Psoas muscle (tissue), 8 donors: ENCODE results near the gene RAD21L1. TPM values are rescaled to one million over a fixed set of nuclear protein-coding genes. Genes with fewer than 3 reads are reported as not detected.

Experiments
- ATAC-seq, 4 donors: fragments of 200-7000 bp; cut with Tn5 transposase; one replicate each; pipeline ENCODE4 v1.9.1; 2020; ENCODE audit warnings: moderate library complexity in 3 of 4, mild to moderate bottlenecking in 2 of 4
- DNase-seq, 2 donors: peaks; one replicate each; pipeline ENCODE4 v3.0.0-alpha.2; 2020
- H3K27ac ChIP-seq: fragments of 200-600 bp; one replicate; pipeline ENCODE4 v1.8.0; 2022
- H3K27me3 ChIP-seq, 3 donors: fragments of 200-600 bp in 1 of 3; one replicate each; pipeline versions ENCODE4 v1.6.1 to v1.8.0; 2013 to 2022; ENCODE audit warnings: low read length in 2 of 3, mild to moderate bottlenecking in 2 of 3, moderate library complexity in 1 of 3; ENCODE audit not compliant: insufficient read depth in 3 of 3
- H3K36me3 ChIP-seq, 2 donors: fragments of 200-600 bp in 1 of 2; one replicate each; pipeline versions ENCODE4 v1.6.1 to v1.8.0; 2013 to 2022; ENCODE audit warnings: low read depth in 1 of 2, mild to moderate bottlenecking in 1 of 2, moderate library complexity in 1 of 2; ENCODE audit not compliant: insufficient read depth in 1 of 2
- H3K4me1 ChIP-seq: fragments of 200-600 bp; one replicate; pipeline ENCODE4 v1.8.0; 2022
- H3K4me3 ChIP-seq: fragments of 200-600 bp; one replicate; pipeline ENCODE4 v1.8.0; 2022; ENCODE audit warnings: mild to moderate bottlenecking
- H3K9me3 ChIP-seq: fragments of 200-600 bp; one replicate; pipeline ENCODE4 v1.8.0; 2022
- CTCF ChIP-seq: fragments of 200-600 bp; IDR thresholded peaks from one replicate; pipeline ENCODE4 v1.8.0; 2022; ENCODE audit warnings: antibody characterized with exemption
- WGBS, 3 donors: extraction: QIAGEN DNeasy Blood & Tissue Kit; methylation state at CpG; one replicate each; pipeline versions ENCODE4 v1.1.6 to v1.1.7; 2013; 5-methylcytosine and 5-hydroxymethylcytosine counted together
- intact Hi-C, 2 donors: fragments of 100-400 bp; cut with DNase I; formaldehyde crosslinking; loops; one replicate each; pipeline versions ENCODE4 v1.11.0 to v1.14.2; 2022
- polyA plus RNA-seq, 3 donors: library from polyadenylated mRNA; stranded (reverse); fragments of 200-250 nt; gene quantifications; one replicate each; pipeline ENCODE4 v1.2.3, GENCODE V29; 2013
- total RNA-seq, 4 donors: library from RNA; stranded (reverse); fragmentation: NEBNext Ultra II Directional in 2 of 4; extraction: Animal tissue kit (Norgen Biotek cat#: 25700) in 2 of 4; gene quantifications; one replicate each; pipeline versions ENCODE4 v1.2.1 to v1.2.4, GENCODE V29; 2021 to 2023
- donor health status: healthy with polysubstance abuse.
- donor health status: DM: no; HTN: no; CAD: no; lungs with moderate emphysema.
- donor health status: Bipolar disorder and iron deficiency.
- donor health status: healthy.
- donor health status: DM: yes; HTN: yes; CAD: no.
- donor health status: DM: no; HTN: no; CAD: no.
- donor health status: DM: no; HTN: no; CAD: no.
- donor health status: DM: yes; HTN: yes; CAD: no.

Gene RAD21L1
- total and polyA plus RNA-seq, 7 donors = not detected

- no peak overlapping the region for H3K4me3 ChIP-seq
- no peak overlapping the region for H3K27ac ChIP-seq
- ATAC-seq (no peak), DNase-seq (no peak)
- H3K9me3 ChIP-seq = no peaks in the 10 kb centered on the region
- intact Hi-C loops = no loop called here
- no peak for TF ChIP-seq CTCF
- H3K4me1 ChIP-seq = no peaks in the 10 kb centered on the region
- H3K36me3 ChIP-seq = no peaks in the 10 kb centered on the region
- H3K27me3 ChIP-seq = peaks cover 0 to 5% (median 0%) of the 10 kb centered on the region in 3 donors
- 79 to 83% (median 82%) methylated on average over 5 of the region's 5 CpGs for WGBS, 3 donors
These were observed 14.7 kb downstream of the RAD21L1 start for GRCh38 chr20:1240549-1240948.

- Histone ChIP-seq H3K36me3 (no peaks in the 10 kb centered on the region), H3K4me3 (no peak overlapping the region), H3K9me3 (no peaks in the 10 kb centered on the region), H3K27ac (no peak overlapping the region), H3K4me1 (no peaks in the 10 kb centered on the region), H3K27me3 (peaks cover 0 to 2% (median 0%) of the 10 kb centered on the region in 3 donors)
- intact Hi-C loops = no loop called here
- TF ChIP-seq CTCF = no peak
- ATAC-seq (no peak), DNase-seq (no peak)
These were observed 15.6 kb downstream of the RAD21L1 start for GRCh38 chr20:1241456-1241855.

GRCh38 chr20:1242099-1242498 is 16.3 kb downstream of the RAD21L1 start:
- intact Hi-C loops = no loop called here
- DNase-seq (no peak), ATAC-seq (no peak)
- TF ChIP-seq CTCF = no peak
- no peaks in the 10 kb centered on the region for H3K9me3 ChIP-seq
- H3K4me1 ChIP-seq = no peaks in the 10 kb centered on the region
- 90 to 94% (median 91%) methylated on average over 3 of the region's 3 CpGs for WGBS, 3 donors
- no peak overlapping the region for H3K27ac ChIP-seq
- H3K27me3 ChIP-seq = peaks cover 0 to 2% (median 0%) of the 10 kb centered on the region in 3 donors
- no peaks in the 10 kb centered on the region for H3K36me3 ChIP-seq
- H3K4me3 ChIP-seq = no peak overlapping the region

GRCh38 chr20:1242530-1242929 is 16.7 kb downstream of the RAD21L1 start:
- no peak for TF ChIP-seq CTCF
- peaks cover 0 to 2% (median 0%) of the 10 kb centered on the region in 3 donors for H3K27me3 ChIP-seq
- DNase-seq (no peak), ATAC-seq (no peak)
- no peaks in the 10 kb centered on the region for H3K9me3 ChIP-seq
- no peak overlapping the region for H3K27ac ChIP-seq
- no peaks in the 10 kb centered on the region for H3K36me3 ChIP-seq
- no peaks in the 10 kb centered on the region for H3K4me1 ChIP-seq
- intact Hi-C loops = no loop called here
- 76 to 84% (median 81%) methylated on average over 2 of the region's 2 CpGs for WGBS, 3 donors
- H3K4me3 ChIP-seq = no peak overlapping the region

- no peak for TF ChIP-seq CTCF
- intact Hi-C loops = no loop called here
- no peak for ATAC-seq
- 23 to 33% (median 29%) methylated on average over 2 of the region's 2 CpGs for WGBS, 3 donors
- DNase-seq = no peak
- H3K9me3 ChIP-seq = no peaks in the 10 kb centered on the region
- H3K27ac ChIP-seq = no peak overlapping the region
- H3K36me3 ChIP-seq = no peaks in the 10 kb centered on the region
- peaks cover 0 to 2% (median 0%) of the 10 kb centered on the region in 3 donors for H3K27me3 ChIP-seq
- H3K4me3 ChIP-seq = no peak overlapping the region
- no peaks in the 10 kb centered on the region for H3K4me1 ChIP-seq
These were observed 19.7 kb downstream of the RAD21L1 start for GRCh38 chr20:1245578-1245977.
